Peyer's patch (tissue), 4 donors: ENCODE measurements around the gene CMTM4.

Experiments used
- POLR2A ChIP-seq, 2 donors: fragments of 450-650 bp; IDR thresholded peaks; one replicate each; pipeline ENCODE4 v1.5.1; 2017; ENCODE audit warnings: antibody characterized with exemption in 2 of 2, mild to moderate bottlenecking in 2 of 2, moderate library complexity in 2 of 2
- TF ChIP-seq, protein P1 (sequence below), 6 experiments: fragments of 450-650 bp in 4 of 6; fragments of 200-600 bp in 2 of 6; sonication (generic) in 1 of 6; IDR thresholded peaks; one replicate each; pipeline ENCODE4 v1.5.1; 2017 to 2019; ENCODE audit warnings: antibody characterized with exemption in 6 of 6, mild to moderate bottlenecking in 3 of 6, moderate library complexity in 1 of 6

DNA sequence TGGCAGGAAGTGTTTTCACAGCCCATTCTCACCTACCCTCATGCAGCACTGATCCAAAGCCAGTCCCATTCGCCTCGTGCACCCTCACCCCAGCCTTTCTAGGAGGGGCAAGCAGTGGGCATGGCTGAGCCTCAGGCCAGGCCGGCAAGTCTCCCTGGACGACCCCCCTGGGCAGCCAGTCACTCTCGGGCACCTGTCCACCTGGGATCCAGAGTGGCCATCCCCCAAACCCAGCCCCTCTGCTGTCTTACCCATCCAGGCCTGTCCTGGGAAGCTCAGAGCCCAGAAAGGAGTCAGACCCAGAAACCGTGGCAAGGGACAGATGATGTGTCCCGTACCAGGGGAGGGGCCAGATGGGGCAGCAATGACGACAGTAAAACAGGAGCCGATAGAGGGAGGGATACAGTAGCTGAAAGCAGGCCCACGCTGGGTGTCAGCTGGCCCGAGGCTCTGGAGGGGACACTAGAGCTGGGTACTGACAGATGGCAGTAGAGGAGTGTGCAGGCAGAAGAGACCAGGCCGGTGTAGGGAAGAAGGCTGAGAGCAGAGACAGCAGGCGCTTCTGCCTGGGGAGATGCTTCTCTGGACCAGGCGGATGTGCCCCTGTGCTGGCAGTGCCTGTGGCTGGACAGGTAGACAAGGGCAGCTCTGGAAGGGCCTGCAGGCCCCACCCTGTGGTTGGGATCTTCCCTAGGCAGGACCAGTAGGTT lies 86.3 kb downstream of the CMTM4 start:
- TF ChIP-seq, protein P1, sequence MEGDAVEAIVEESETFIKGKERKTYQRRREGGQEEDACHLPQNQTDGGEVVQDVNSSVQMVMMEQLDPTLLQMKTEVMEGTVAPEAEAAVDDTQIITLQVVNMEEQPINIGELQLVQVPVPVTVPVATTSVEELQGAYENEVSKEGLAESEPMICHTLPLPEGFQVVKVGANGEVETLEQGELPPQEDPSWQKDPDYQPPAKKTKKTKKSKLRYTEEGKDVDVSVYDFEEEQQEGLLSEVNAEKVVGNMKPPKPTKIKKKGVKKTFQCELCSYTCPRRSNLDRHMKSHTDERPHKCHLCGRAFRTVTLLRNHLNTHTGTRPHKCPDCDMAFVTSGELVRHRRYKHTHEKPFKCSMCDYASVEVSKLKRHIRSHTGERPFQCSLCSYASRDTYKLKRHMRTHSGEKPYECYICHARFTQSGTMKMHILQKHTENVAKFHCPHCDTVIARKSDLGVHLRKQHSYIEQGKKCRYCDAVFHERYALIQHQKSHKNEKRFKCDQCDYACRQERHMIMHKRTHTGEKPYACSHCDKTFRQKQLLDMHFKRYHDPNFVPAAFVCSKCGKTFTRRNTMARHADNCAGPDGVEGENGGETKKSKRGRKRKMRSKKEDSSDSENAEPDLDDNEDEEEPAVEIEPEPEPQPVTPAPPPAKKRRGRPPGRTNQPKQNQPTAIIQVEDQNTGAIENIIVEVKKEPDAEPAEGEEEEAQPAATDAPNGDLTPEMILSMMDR (IDR thresholded peaks at IDR 0.05), result no peak
- no peak for TF ChIP-seq POLR2A (IDR thresholded peaks at IDR 0.05)
